GM21723 (cell line): ENCODE results near the gene CA12.

Experiments used
- ATAC-seq: cut with Tn5 transposase; IDR thresholded peaks from one replicate; pipeline ENCODE4 v1.9.1; 2021; ENCODE audit warnings: mild to moderate bottlenecking, moderate library complexity; ENCODE audit not compliant: unreplicated experiment

CA12 gene

DNA sequence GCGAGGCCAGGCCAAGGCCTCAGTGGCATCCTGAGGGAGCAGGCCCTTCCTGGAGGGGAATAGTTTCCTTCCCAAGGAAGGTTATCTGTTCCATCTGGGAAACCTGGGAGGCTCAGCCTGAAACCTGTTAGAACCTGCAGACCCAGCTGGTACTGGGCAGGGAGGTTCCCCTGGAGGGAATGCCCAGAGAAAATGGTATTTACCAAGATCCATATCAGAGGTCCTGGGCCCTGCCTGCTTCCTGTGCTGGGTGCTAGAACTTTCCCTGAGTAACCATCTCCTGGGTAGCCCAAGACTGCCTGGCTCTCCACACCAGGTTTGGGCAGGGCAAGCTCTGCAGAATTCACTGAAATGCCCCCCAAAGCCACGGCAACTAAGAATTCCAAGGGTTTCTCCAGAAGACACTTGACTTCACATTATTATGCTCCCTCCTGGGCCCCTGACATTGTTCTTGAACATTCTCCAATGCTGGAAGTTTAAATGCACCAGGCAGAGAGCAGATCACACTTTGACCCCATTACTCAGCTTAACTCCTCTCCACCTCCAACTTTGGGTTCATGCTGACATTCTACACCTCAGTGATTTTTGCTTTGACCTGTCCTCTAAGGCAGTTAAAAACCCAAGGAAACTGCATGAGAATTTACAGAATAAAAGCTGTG is 2.0 kb downstream of the CA12 start:
- no peak for ATAC-seq

- ATAC-seq: no peak
These were observed 2.7 kb downstream of the CA12 start for GRCh38 chr15:63378946-63379345.

DNA sequence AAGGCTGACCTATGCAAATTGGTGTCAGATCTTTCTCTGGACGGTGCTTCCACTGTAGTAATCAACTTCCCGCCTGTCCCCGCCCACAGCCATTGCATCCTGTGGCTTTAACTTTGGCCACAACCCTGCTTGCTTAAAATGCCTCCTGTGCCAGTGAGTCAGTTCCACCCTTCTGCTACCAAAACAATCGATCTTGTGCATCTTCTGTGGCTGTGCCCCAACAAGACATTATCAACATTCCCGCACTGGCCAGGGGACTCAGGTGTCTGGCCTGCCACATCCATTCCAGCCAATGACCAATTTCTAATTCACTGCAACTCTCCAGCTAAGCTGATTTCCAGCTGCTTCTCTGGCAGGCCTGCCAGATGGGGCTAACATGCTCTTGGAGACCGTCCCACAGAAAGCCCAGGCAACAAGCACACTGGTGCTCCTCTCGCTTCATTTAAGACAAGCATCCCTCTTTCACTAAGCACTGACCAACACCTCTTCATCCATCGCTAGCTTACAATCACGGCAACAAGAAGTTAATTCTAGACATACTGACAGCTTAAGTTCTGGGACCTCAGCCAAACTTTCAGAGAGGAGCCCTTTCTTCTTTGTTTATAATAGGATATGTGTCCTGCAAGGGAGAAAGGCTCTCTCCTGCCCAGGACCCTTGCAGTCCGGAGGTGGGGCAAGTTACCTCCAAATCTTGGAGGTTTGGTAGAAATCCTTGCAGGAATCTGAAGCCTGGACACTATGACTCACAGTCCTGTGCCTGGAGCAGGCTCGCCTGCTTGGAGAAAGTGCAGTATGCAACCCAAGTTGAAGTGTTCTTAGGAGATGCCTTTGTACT is 6.7 kb downstream of the CA12 start:
- ATAC-seq: no peak

- ATAC-seq: no peak
These were observed 7.6 kb downstream of the CA12 start for GRCh38 chr15:63373866-63374548.

- ATAC-seq: no peak
These were observed 8.3 kb downstream of the CA12 start for GRCh38 chr15:63373330-63373729.

DNA sequence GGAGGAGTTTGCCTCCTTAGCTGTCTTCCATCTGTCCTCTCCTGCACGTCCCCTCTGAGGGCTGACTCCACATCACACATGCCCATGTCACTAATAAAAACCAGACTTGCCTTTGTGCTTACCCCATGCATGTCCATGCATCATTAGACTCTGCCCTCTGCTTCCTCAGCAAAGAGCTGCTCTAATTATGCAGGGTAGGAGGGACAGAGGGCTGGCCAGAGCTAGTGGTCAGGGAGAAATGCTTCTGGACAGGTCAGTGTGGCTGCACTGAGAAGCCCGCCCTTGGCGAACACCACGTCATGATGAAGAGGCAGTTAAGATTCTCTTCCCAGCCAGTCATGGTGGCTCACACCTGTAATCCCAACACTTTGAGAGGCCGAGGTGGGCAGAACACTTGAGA is 8.9 kb downstream of the CA12 start:
- no peak for ATAC-seq

DNA sequence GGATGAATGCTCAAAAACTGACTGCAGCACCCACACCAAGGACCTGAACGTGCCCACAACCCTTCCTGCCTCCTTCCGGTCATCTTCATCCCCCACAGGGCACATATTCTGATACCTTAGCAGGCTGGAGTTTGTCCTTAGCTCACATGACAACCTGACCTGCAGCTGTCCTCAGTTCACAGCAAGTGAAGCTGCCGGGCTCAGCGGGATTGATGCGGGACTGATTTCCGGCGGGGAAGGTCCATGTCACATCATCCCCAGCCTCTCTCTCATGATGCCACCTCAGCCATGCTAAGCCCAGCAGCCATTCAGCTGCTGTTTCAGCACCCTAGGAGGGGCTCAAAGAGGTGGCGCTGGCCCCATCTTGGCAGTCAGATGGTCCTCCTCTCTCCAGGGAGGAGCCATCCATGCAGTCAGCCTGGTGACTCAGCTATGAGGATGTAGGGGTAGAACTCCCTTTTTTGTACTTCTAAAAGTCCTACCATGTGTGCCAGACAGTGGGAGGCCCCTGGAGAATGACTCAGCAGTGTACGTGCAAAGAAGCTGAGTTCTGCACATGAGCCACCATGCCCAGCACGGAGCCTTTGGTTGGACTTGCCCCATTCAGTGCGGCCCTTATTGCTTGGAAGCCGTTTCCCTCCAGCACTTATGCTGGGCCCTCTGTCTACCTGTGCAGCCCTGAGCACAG is 9.5 kb downstream of the CA12 start:
- no peak for ATAC-seq

DNA sequence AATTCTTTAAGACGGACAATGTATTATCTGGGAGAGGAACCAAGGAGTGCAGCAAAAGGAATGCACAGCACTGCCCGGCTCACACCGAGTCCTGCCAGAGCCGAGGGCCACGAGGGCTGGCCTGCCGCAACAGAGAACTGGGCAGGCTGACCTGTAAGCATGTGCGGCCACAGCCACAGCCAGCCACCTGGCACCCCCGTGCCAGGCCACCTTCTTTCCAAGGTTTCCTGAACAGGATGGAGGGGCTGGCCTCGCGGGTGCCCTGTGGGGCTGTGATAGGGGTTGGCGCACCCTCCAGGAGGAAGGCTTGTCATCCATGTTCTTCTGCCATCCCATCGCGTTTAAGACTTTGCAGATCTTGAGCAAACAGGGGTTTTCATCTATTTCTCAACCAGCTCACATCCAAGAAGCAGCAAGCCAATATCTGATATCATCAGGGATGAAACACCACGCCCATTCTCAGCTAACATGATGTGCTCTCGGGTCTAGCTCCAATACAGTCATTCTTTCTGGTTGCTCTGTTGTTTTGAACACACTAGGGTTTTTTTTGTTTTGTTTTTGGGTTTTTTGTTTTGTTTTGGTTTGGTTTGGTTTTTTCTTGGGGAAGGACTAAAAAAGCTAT is 10.2 kb downstream of the CA12 start:
- ATAC-seq: no peak

- ATAC-seq: no peak
These were observed 10.9 kb downstream of the CA12 start for GRCh38 chr15:63370764-63371163.

DNA sequence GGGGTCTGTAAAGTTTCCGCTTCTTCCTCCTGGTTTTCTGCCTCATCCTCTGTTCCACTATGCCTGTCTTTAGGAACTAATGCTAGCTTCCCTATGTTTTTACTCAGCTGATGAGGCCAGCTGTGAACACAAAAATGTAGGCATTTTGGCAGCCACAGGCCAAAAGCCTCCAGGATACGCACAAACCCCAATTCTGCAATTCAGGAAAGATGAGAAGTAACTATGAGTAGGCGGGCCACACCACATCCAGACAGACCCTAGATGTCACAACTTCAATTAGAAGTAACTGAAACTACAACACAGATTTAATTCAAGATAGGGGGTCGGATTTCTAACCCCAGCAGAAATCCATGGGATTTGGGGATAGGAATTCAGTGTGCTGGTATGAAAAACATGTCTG is 11.9 kb downstream of the CA12 start:
- ATAC-seq: no peak

DNA sequence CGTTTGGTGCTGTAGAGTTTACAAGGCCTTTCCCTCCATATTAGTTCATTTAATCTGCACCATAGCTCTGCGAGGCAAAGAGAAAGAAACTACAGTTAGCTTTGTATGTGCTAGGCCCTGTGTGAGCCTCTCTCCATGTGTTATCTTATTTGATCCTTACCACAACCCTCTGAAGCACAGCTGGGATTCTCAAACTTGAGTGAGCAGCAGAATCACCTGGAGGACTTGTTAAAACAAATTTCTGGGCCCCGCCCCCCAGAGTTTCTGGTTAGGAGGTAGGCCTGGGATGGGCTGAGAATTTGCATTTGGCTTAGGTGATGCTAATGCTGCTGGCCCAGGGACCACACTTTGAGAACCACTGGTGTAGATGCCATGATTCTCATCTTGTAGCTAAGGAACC is 12.3 kb downstream of the CA12 start:
- no peak for ATAC-seq

DNA sequence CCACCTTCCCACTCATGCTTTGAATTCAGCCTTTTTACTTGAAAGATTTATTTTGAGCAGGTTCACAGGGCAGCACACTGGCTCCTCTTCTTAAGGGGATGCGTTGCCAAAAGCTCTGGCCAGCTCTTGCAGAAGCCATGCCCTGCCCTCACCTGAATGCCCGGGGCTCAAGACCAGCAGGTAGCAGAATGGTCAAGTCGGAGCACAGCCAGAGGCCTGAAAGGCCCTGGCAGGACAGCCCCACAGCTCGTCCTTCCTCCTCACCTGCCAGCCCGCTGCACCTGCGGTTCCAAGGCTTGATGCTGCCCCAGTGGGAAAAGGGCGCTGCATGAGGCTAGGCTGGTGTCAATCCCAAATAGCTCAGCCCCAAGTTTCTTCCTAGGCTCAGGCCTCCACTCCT is 13.1 kb downstream of the CA12 start:
- no peak for ATAC-seq

GRCh38 chr15:63367900-63368299 is 13.7 kb downstream of the CA12 start:
- no peak for ATAC-seq

GRCh38 chr15:63367390-63367789 is 14.3 kb downstream of the CA12 start:
- no peak for ATAC-seq

- ATAC-seq: no peak
These were observed 15.2 kb downstream of the CA12 start for GRCh38 chr15:63366451-63366850.

- ATAC-seq: no peak
These were observed 16.4 kb downstream of the CA12 start for GRCh38 chr15:63365273-63365680.

DNA sequence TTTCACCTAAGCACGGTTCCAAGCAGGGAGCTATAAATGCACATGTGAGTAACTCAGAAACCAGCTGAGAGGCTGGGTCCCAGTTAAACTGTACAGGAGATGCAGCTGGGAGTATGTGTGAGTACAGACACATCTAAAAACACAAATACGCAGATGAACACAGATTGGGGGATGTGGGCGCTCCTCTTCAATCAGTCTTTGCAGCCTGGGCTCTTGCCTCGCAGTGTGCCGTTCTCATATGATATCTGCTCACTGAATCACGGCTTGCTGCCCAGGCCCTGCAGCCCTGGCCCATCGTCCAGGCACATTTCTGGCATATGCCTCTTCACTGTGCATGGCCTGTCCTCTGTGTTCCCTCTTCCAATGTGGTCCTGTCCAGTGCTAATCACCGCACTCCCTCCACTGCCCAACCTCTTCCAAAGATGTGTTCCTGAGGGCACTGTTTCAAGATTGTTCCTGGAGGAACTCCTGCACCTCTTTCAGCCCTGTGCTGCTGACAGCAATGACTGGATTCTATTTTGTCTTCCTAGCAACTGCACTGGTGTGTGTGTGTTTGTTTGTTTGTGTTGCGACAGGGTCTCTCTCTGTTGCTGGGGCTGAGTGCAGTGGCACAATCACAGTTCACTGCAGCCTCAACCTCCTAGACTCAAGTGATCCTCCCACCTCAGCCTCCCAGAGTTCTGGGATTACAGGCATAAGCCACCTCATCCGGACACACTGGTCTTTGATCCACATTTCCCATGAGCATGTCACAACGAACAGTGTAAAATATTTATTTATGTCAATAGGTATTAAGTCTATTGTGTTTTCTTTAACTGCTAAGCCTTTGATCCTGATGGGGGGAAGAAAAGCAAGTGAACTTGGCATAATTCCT is 17.0 kb downstream of the CA12 start:
- ATAC-seq: no peak

- no peak for ATAC-seq
These were observed 18.4 kb downstream of the CA12 start for GRCh38 chr15:63363292-63363691.

DNA sequence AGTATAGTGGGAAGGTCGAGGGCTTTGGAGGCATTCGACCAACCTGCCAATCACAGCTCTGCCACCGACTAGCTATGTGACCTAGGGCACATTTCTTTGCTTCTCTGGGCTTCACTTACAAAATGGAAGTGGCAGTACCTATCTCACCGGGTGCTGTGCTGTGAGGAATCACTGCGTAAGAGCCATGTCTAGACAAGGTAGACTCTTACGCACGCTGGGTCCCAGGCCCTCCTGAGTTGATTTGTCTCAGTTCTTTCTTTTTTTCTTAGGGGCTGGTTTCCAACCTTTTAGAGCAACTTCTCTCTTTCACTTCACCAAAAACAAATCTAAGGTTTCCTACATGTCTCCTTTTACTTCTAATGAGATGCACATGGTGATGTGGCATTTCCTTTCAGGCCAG is 18.8 kb downstream of the CA12 start:
- no peak for ATAC-seq

- ATAC-seq: no peak
These were observed 19.4 kb downstream of the CA12 start for GRCh38 chr15:63362196-63362595.
